HepG2 (cell line): ENCODE data around the gene PKMYT1. TPM values are rescaled to one million over a fixed set of nuclear protein-coding genes. Genes with fewer than 3 reads are reported as not detected.

Source experiments
- DNMT3B ChIP-seq: conservative IDR thresholded peaks from 2 replicates; pipeline ENCODE4 v1.6.1; 2016; ENCODE audit warnings: missing biosample characterization, control low read depth
- POLR2G ChIP-seq: fragments of 200-400 bp; formaldehyde crosslinking; IDR thresholded peaks from 2 replicates; pipeline ENCODE4 v1.6.1; 2018; ENCODE audit warnings: mild to moderate bottlenecking, low read depth, low read length, moderate library complexity
- PRPF4 ChIP-seq: fragments of 200-400 bp; formaldehyde crosslinking; IDR thresholded peaks from 2 replicates; pipeline ENCODE4 v1.6.1; 2016; ENCODE audit warnings: low read length, low read depth; ENCODE audit not compliant: poor library complexity, severe bottlenecking
- RFXAP ChIP-seq: sonication (generic); formaldehyde crosslinking; IDR thresholded peaks from 2 replicates; pipeline ENCODE4 v1.4.0; 2020; ENCODE audit warnings: missing genetic modification reagents, borderline replicate concordance
- SIN3A ChIP-seq: IDR thresholded peaks from 2 replicates; pipeline ENCODE4 v1.6.1; 2011; ENCODE audit warnings: low read depth, mild to moderate bottlenecking, control low read depth, low read length, borderline replicate concordance
- SRSF1 ChIP-seq: fragments of 200-400 bp; formaldehyde crosslinking; optimal IDR thresholded peaks from 2 replicates; pipeline ENCODE3; 2017; ENCODE audit warnings: mild to moderate bottlenecking, low read depth, low read length, moderate library complexity
- TEAD2 ChIP-seq: sonication (generic); formaldehyde crosslinking; IDR thresholded peaks from 2 replicates; pipeline ENCODE4 v1.9.0; 2021; ENCODE audit warnings: missing genetic modification reagents
- ZBTB38 ChIP-seq: sonication (generic); formaldehyde crosslinking; IDR thresholded peaks from 2 replicates; pipeline ENCODE4 v1.5.1; 2020; ENCODE audit warnings: mild to moderate bottlenecking, missing genetic modification reagents
- ZNF18 ChIP-seq: sonication (generic); formaldehyde crosslinking; IDR thresholded peaks from 2 replicates; pipeline ENCODE4 v1.8.0; 2022; ENCODE audit warnings: mild to moderate bottlenecking, missing genetic modification reagents; ENCODE audit not compliant: insufficient replicate concordance
- ZNF264 ChIP-seq: sonication (generic); formaldehyde crosslinking; IDR thresholded peaks from 2 replicates; pipeline ENCODE4 v1.4.0; 2020; ENCODE audit warnings: missing genetic modification reagents
- ZNF281 ChIP-seq: sonication (generic); formaldehyde crosslinking; IDR thresholded peaks from 2 replicates; pipeline ENCODE4 v1.4.0; 2020; ENCODE audit warnings: missing genetic modification reagents, borderline replicate concordance
- ZNF468 ChIP-seq: sonication (generic); formaldehyde crosslinking; IDR thresholded peaks from 2 replicates; pipeline ENCODE4 v1.8.0; 2022; ENCODE audit warnings: mild to moderate bottlenecking, moderate library complexity, missing genetic modification reagents
- ZNF589 ChIP-seq: sonication (generic); formaldehyde crosslinking; conservative IDR thresholded peaks from 2 replicates; pipeline ENCODE4 v1.8.0; 2022; ENCODE audit warnings: mild to moderate bottlenecking, moderate library complexity, missing genetic modification reagents
- ZNF670 ChIP-seq: sonication (generic); formaldehyde crosslinking; IDR thresholded peaks from 2 replicates; pipeline ENCODE4 v1.8.0; 2022; ENCODE audit warnings: mild to moderate bottlenecking, missing genetic modification reagents, borderline replicate concordance
- ZSCAN30 ChIP-seq: sonication (generic); formaldehyde crosslinking; IDR thresholded peaks from 2 replicates; pipeline ENCODE4 v1.5.0; 2020; ENCODE audit warnings: mild to moderate bottlenecking, missing genetic modification reagents
- polyA plus RNA-seq, 8 experiments: library from polyadenylated mRNA; depleted of rRNA in 3 of 8; stranded (reverse) in 7 of 8; unstranded in 1 of 8; fragments of >200 nt; fragmentation: Illumina TruSeq in 4 of 8; extraction: Trizol in 4 of 8; gene quantifications; 2 replicates each; pipeline versions ENCODE4 v1.2.1 to v1.2.3, GENCODE V29; 2011 to 2016; ENCODE audit warnings: low read depth in 4 of 8, missing spikeins in 1 of 8, mixed read lengths in 1 of 8; ENCODE audit not compliant: insufficient read depth in 1 of 8
- total RNA-seq, 5 experiments: library from RNA; depleted of rRNA; stranded (reverse); fragments of >200 nt; fragmentation: Illumina TruSeq; extraction: Trizol; gene quantifications; 2 replicates each; pipeline ENCODE4 v1.2.3, GENCODE V29; 2016; ENCODE audit warnings: low read depth in 1 of 5
- TF ChIP-seq, protein P1 (sequence below): sonication (generic); formaldehyde crosslinking; IDR thresholded peaks from 2 replicates; pipeline ENCODE4 v1.5.1; 2020; ENCODE audit warnings: mild to moderate bottlenecking, missing genetic modification reagents, moderate library complexity
- TF ChIP-seq, protein P2 (sequence below): sonication (generic); formaldehyde crosslinking; IDR thresholded peaks from 2 replicates; pipeline ENCODE4 v1.4.0; 2020; ENCODE audit warnings: missing genetic modification reagents

PKMYT1 gene
- total and polyA plus RNA-seq, 2 of the 13 experiments (the other 11 are each of a cell fraction or from before 2014, with no cell fraction given), result 7.0 to 27.8 TPM

- TF ChIP-seq, protein P1, sequence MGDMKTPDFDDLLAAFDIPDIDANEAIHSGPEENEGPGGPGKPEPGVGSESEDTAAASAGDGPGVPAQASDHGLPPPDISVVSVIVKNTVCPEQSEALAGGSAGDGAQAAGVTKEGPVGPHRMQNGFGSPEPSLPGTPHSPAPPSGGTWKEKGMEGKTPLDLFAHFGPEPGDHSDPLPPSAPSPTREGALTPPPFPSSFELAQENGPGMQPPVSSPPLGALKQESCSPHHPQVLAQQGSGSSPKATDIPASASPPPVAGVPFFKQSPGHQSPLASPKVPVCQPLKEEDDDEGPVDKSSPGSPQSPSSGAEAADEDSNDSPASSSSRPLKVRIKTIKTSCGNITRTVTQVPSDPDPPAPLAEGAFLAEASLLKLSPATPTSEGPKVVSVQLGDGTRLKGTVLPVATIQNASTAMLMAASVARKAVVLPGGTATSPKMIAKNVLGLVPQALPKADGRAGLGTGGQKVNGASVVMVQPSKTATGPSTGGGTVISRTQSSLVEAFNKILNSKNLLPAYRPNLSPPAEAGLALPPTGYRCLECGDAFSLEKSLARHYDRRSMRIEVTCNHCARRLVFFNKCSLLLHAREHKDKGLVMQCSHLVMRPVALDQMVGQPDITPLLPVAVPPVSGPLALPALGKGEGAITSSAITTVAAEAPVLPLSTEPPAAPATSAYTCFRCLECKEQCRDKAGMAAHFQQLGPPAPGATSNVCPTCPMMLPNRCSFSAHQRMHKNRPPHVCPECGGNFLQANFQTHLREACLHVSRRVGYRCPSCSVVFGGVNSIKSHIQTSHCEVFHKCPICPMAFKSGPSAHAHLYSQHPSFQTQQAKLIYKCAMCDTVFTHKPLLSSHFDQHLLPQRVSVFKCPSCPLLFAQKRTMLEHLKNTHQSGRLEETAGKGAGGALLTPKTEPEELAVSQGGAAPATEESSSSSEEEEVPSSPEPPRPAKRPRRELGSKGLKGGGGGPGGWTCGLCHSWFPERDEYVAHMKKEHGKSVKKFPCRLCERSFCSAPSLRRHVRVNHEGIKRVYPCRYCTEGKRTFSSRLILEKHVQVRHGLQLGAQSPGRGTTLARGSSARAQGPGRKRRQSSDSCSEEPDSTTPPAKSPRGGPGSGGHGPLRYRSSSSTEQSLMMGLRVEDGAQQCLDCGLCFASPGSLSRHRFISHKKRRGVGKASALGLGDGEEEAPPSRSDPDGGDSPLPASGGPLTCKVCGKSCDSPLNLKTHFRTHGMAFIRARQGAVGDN (CRISPR knock-in tag), result peak; percentile 16; the same call in 1 of the 2 replicates
- peak; percentile 89 for TF ChIP-seq ZNF281 (CRISPR knock-in tag)
- TF ChIP-seq DNMT3B, result no peak
- TF ChIP-seq SIN3A, result 0 out of 2 replicates have a peak, but pooled peaks have one; percentile 30
- no peak for TF ChIP-seq ZNF18 (CRISPR knock-in tag)
- TF ChIP-seq ZBTB38 (CRISPR knock-in tag), result 0 out of 2 replicates have a peak, but pooled peaks have one; percentile 17
- TF ChIP-seq POLR2G, result peak; percentile 16; the same call in 1 of the 2 replicates
- TF ChIP-seq SRSF1, result no peak
- no peak for TF ChIP-seq ZNF264 (CRISPR knock-in tag)
- TF ChIP-seq PRPF4, result peak; percentile 96
- no peak for TF ChIP-seq ZSCAN30 (CRISPR knock-in tag)
- no peak for TF ChIP-seq ZNF589 (CRISPR knock-in tag)
- TF ChIP-seq, protein P2, sequence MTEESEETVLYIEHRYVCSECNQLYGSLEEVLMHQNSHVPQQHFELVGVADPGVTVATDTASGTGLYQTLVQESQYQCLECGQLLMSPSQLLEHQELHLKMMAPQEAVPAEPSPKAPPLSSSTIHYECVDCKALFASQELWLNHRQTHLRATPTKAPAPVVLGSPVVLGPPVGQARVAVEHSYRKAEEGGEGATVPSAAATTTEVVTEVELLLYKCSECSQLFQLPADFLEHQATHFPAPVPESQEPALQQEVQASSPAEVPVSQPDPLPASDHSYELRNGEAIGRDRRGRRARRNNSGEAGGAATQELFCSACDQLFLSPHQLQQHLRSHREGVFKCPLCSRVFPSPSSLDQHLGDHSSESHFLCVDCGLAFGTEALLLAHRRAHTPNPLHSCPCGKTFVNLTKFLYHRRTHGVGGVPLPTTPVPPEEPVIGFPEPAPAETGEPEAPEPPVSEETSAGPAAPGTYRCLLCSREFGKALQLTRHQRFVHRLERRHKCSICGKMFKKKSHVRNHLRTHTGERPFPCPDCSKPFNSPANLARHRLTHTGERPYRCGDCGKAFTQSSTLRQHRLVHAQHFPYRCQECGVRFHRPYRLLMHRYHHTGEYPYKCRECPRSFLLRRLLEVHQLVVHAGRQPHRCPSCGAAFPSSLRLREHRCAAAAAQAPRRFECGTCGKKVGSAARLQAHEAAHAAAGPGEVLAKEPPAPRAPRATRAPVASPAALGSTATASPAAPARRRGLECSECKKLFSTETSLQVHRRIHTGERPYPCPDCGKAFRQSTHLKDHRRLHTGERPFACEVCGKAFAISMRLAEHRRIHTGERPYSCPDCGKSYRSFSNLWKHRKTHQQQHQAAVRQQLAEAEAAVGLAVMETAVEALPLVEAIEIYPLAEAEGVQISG, result no peak
- TF ChIP-seq RFXAP (CRISPR knock-in tag), result no peak
- no peak for TF ChIP-seq TEAD2
- no peak for TF ChIP-seq ZNF468 (CRISPR knock-in tag)
- no peak for TF ChIP-seq ZNF670 (CRISPR knock-in tag)
Measured at GRCh38 chr16:3007957-3008689, 27.9 kb upstream of the PKMYT1 start (continued).
